Brain microvascular endothelial cell (primary cell): ENCODE results near the gene C11orf97.
"Not testable (repeated sequence)": the region's sequence is repeated elsewhere in the genome, so short reads cannot be mapped to it uniquely, and the experiment has no call there.

Source experiments
- DNase-seq: peaks from one replicate; pipeline ENCODE4 v3.0.0-alpha.2; 2020
- H3K27ac ChIP-seq: fragments of 250-450 bp; sonication (Bioruptor Pico); 2 replicates; pipeline ENCODE4 v1.5.1; 2020; ENCODE audit warnings: mild to moderate bottlenecking, moderate library complexity
- H3K27me3 ChIP-seq: fragments of 250-450 bp; sonication (Bioruptor Pico); replicated peaks from 2 replicates; pipeline ENCODE4 v1.5.1; 2020; ENCODE audit warnings: mild to moderate bottlenecking
- H3K36me3 ChIP-seq: fragments of 250-450 bp; sonication (Bioruptor Pico); replicated peaks from 2 replicates; pipeline ENCODE4 v1.5.1; 2020; ENCODE audit warnings: mild to moderate bottlenecking
- H3K4me3 ChIP-seq: 2 replicates; pipeline ENCODE4 v1.5.1; 2011; ENCODE audit warnings: low read depth, mild to moderate bottlenecking, control low read depth, low read length, moderate library complexity
- CTCF ChIP-seq: IDR thresholded peaks from 2 replicates; pipeline ENCODE4 v1.5.1; 2011; ENCODE audit warnings: low read depth, mild to moderate bottlenecking, moderate library complexity, low read length, control low read depth, inconsistent platforms; ENCODE audit errors: missing control alignments
- in situ Hi-C: cut with HindIII; loops from 2 replicates; pipeline ENCODE4 v1.10.0; 2017; ENCODE audit warnings: low sequenced_read_pairs, low pct_ligation_motif_present

The C11orf97 gene

GRCh38 chr11:94553938-94554337, 41.7 kb downstream of the C11orf97 start:
- DNase-seq, result peak; percentile 47
- in situ Hi-C loops, result no loop called here
- no peak for TF ChIP-seq CTCF

GRCh38 chr11:94555752-94556329, 43.6 kb downstream of the C11orf97 start:
- in situ Hi-C loops, H3K27ac ChIP-seq, H3K36me3 ChIP-seq, DNase-seq, H3K27me3 ChIP-seq, H3K4me3 ChIP-seq: not testable (repeated sequence)

More at GRCh38 chr11:94553938-94554337, 41.7 kb downstream of the C11orf97 start:
- no peaks in the 10 kb centered on the region for H3K27me3 ChIP-seq
- H3K36me3 ChIP-seq, result no peaks in the 10 kb centered on the region
- no peak overlapping the region for H3K4me3 ChIP-seq
- H3K27ac ChIP-seq, result no peak overlapping the region

GRCh38 chr11:94557421-94557820, 45.2 kb downstream of the C11orf97 start:
- no peak for DNase-seq
- H3K27ac ChIP-seq, result peak overlapping the region; percentile 18
- H3K4me3 ChIP-seq, result no peak overlapping the region
- no peaks in the 10 kb centered on the region for H3K27me3 ChIP-seq
- TF ChIP-seq CTCF, result no peak
- in situ Hi-C loops, result no loop called here
- no peaks in the 10 kb centered on the region for H3K36me3 ChIP-seq

- H3K4me3 ChIP-seq, result no peak overlapping the region
- in situ Hi-C loops, result no loop called here
- no peaks in the 10 kb centered on the region for H3K36me3 ChIP-seq
- no peak for TF ChIP-seq CTCF
- no peaks in the 10 kb centered on the region for H3K27me3 ChIP-seq
- peak overlapping the region; percentile 18 for H3K27ac ChIP-seq
- DNase-seq, result no peak
Measured at GRCh38 chr11:94557992-94558391, 45.7 kb downstream of the C11orf97 start.

GRCh38 chr11:94558468-94558867, 46.2 kb downstream of the C11orf97 start:
- no peaks in the 10 kb centered on the region for H3K27me3 ChIP-seq
- H3K4me3 ChIP-seq, result no peak overlapping the region
- in situ Hi-C loops, result no loop called here
- H3K27ac ChIP-seq, result no peak overlapping the region
- TF ChIP-seq CTCF, result no peak
- no peak for DNase-seq
- H3K36me3 ChIP-seq, result no peaks in the 10 kb centered on the region

- H3K4me3 ChIP-seq, result no peak overlapping the region
- DNase-seq, result no peak
- TF ChIP-seq CTCF, result no peak
- in situ Hi-C loops, result no loop called here
- H3K36me3 ChIP-seq, result no peaks in the 10 kb centered on the region
- H3K27ac ChIP-seq, result no peak overlapping the region
- no peaks in the 10 kb centered on the region for H3K27me3 ChIP-seq
Measured at GRCh38 chr11:94558932-94559331, 46.7 kb downstream of the C11orf97 start.
